Amygdala (tissue), 56 donors: ENCODE data around the gene CD109.
"Not testable (repeated sequence)": the region's sequence is repeated elsewhere in the genome, so short reads cannot be mapped to it uniquely, and the experiment has no call there.

Experiments used
- DNase-seq, 56 donors: peaks; one replicate each; lab custom pipeline; 2025; lab: John Stamatoyannopoulos, UW

Gene CD109

DNA sequence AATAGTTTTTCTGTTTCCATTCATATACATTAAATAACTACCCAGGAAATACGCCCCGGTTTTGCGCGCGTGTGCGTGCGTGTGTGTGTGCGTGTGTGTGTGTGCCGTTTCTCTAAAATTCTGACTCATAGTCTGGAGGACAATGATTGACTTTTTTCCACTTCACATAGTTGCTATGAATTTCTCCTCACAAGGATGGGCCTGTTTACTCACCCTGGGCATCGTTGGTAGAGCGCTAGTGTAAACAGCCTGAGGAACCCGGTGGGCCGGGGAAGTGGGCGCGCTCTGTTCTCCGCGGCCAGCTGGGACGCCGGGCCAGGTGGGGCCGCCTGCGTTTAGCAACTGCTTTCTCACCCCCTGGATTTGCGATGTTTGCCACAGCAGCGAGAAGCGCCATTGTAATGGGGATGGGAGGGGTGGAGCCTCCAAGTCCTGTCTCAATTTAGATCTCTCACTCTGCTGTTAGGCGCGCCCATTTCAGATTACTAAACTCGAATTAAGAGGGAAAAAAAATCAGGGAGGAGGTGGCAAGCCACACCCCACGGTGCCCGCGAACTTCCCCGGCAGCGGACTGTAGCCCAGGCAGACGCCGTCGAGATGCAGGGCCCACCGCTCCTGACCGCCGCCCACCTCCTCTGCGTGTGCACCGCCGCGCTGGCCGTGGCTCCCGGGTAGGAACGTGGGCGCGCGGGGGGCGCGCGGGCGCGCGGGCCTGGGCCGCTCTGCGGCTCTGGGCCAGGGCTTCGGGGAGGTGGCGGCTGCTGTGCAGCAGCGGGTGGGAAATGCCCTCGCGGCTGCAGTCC is at the start of gene CD109:
Gene CD109 (plus strand): TSS at position 585 of the 803 bp plus-strand sequence. CDS start 13 bp downstream, at position 598.
- DNase-seq: peak in 24 of 56 donors; percentile 3 to 62 (median 26)

DNA sequence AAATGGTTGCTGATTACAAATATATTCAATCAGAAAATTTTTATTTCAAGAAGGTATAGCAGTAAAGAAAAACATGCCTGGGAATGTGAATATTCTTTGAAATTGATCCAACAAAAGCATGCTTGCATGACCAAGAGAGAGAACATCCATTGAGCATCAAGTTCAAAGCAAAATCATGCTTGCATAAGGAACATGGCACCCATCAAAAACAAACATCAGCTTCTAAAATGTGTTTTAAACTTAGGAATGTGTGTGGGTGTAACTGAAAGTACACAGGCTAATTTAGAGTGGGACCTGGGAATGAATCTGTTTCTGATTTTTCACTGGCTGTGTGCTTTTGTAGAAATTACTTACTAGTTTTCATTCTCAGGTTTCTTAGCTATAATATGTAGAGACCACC is 47.8 kb upstream of the CD109 start:
- no peak for DNase-seq

DNA sequence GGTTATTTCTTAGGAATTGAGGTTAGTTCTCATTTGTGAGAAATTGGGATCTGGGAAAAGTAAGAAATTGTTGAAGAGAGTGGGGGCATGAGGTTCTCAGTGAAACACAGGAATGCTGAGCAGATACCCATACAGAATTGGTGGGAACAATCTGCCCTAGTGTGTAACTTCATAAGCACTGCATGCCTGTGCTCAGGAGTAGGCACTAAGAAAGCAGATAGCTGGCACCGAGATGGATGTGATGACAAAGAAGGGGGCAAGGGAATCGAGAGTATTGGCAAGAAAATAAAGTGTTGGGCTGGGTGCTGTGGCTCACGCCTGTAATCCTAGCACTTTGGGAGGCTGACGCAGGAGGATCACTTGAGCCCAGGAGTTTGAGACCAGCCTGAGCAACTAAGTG is 46.2 kb upstream of the CD109 start:
- DNase-seq: no peak

DNA sequence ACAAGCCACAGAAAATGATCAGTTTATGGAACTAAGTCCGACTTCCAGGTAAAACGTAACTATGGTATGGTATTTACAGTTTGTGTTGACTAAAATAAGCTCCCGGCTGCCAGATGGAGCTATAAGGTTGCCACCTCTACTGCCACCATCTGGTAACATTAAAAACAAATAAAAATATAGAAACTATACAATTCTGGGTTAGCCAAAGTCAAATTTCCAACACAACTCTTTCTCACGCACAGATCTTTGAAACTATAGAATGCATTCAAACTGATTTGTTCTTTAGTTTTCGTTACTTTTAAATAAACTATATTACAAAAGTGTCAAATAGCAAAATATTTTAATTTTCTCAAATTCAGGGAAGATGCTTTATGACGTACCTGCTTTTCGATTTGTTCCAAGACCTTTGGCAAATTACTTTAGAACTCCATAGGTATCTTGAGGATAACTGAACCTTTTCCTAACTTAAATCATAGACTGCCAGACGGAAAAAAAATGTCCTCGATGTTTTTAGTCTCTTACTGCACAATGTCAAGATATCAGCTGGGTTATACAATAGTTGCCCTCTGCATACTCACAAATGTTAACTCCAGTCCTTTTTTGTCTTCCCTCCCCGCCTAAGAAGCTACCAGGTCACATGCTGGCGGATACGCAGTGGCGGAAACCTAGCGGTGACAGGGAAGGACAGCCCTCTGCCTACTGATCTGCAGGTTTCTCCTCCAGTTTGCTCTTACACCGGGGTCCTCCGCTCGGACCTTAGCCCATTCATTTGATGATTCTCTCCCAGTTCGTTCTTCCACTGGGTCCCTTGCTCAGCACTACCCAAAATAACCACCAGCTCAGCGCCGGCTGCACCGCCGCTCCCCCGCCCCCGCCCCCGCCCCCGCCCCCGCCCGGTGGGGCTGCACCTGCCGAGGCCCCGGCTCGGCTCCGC is 43.1 kb upstream of the CD109 start:
- peak in 48 of 56 donors; percentile 6 to 70 (median 46) for DNase-seq

DNA sequence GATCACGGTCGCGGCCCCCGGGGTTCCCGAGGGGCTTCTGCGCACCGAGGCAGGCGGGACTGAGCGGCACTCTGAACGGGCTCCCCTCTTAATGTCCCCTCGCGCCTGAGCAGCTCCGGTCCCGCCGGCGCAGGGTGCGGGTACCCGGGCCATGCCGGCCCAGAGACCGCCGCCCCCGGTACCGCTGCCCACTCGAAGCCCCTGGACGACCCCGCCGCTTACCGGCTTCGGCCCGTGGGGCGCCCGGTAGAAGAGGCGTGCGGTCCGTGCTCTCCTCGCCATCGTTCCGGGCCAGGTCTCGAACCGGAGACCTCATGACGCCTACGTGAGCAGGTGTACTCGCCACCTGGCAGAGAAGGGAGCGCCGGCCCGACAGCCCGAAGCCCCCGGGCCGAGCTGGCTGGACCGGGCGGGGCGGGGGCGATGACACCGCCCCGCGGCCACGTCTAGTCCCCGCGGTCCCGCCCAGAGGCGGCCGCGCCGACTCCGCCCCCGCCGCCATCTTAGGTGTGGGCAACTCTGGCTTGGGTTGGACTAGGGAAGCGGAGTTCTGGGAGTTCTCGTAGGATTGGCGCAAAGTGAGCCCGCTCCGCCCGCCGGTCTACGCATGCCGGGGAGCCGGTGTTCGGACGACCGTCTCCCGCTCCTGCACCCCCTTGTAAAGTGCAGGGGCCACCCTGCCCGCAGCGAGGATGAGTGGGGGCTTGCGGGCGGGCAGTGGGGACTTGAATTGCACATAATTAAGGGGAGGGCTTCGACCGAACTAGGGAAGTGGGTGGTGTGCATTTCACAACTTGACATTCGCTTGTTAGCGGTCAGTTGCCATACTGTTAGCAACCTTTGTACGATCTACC is 42.2 kb upstream of the CD109 start, which contains the start of gene SLC17A5:
Gene SLC17A5 (minus strand): TSS at position 422 of the 854 bp plus-strand sequence. CDS start 106 bp downstream, at position 316.
- DNase-seq: peak; percentile 27 to 95 (median 86)

DNA sequence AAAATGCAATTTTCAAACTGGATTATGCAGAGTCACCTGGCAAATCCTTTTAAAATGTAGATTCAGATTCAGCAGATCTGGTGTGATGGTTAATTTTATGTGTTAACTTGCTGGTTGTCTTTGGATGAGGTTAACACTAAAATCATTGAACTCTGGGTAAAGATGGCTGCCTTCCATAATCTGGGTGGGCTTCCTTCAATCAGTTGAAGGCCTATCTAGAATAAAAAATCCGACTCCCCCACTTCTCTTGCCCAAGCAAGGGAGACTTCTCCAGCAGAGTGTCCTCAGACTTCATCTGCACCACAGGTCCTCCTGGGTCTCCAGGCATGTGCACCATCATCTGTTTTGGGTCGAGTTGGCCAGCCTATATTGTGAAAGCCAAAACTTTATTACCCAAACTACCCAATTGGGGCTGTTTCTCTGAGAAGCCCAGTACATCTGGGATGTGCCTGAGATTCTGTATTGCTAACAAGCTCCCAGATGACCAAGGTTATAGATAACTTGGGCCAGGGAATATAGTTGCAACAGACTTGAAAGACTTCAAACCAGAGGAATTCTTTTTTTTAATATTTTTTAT is 40.6 kb upstream of the CD109 start:
- no peak for DNase-seq

DNA sequence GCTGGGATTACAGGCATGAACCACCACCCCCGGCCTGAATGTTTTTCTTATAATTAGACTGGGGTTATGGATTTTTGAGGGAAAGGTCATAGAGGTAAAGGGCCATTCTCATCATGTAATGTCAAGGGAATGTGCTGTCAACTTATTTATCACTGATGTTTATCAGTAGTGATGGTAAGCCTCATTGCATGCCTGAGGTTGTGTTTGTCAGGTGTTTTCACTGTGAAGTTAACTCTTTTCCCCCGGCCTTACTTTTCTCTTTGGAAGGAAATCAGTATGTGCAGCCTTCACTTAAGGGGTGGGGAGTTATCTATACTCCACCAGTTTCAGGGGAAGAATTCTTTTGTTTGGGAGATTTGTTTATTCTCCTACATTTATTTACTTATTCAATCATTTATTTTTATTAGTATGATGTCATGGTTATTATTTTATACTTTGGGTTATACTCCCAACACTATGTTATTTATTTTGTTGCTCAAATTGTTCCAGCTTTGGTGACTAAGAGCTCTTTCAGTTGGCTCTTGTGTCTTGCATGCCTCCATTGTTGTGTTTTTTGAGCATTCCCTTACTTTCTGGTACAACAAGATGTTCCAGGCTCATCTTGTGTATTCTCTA is 39.4 kb upstream of the CD109 start:
- no peak for DNase-seq

DNA sequence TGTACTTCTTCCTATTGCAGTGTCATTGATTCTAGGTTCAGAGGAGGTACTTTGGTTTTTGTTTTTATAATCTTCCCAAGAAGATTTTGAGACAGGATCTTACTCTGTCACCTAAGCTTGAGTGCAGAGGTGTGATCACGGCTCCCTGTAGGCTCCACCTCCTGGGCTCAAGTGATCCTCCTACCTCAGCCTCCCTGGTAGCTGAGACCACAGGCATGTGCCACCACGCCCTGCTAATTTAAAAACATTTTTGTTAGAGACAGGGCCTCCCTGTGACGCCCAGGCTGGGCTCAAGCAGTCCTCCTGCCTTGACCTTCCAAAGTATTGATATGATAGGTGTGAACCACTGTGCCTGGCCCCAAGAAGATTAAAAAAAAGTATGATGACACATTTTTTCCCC is 38.8 kb upstream of the CD109 start:
- DNase-seq: no peak

DNA sequence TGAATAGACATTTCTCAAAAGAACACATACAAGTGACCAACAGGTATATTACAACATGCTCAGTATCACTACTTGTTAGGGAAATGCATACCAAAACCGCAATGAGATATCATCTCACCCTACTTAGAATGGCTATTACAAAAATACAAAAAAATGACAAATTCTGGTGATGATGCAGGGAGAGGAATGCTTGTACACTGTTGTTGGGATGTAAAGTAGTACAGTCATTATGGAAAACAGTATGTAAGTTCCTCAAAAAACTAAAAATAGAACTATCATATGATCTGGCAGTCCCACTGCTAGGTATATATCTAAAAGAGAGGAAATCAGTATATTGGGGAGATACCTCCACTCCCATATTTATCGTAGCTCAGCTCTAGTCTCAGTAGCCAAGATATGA is 31.3 kb upstream of the CD109 start:
- no peak for DNase-seq

DNA sequence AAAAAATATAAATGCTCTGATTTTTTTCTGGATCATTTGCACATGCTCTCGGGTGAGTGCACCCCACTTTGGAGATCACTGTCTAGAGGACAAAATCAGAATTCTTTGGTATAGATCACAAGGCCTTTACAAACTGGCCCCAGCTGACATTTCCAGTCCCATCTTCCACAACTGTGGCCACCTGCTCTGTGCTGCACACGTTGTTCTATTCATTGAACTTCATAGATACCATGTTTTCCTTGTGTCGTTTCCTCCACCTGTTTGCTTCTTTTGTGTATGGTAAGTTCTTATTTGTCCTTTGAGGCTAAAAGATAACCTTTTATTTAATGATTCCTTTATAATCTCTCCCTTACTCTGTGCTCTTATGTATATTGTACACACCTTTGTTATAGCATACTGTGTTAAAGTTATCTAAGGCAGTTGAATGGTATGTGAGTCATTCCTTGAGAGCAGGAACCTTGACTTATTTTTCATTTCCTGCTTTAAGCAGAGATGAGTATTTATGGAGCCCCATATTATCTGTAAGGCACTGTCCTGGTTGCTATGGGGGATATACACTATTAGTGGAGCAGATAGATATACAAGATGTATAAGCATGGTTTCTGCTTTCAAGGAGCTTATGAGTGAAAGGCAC is 30.2 kb upstream of the CD109 start:
- no peak for DNase-seq

DNA sequence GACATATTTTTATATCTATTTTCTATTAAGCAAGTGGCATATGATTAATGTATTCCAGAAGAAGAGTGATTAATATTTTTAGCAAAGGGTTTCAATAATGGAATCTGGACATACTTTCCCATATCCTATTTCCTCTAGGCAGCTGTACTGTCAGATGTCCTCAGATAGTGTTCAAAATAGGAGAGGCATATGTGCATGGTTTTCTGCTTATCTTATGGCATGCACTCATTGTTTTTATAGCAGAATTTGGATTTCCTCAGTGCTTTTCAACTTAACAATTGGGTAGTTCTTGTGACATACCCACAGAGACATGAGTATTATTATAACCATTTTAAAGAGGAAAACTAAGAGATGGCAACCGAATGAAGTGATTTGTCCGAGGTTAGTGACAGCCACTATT is 29.6 kb upstream of the CD109 start:
- no peak for DNase-seq

DNA sequence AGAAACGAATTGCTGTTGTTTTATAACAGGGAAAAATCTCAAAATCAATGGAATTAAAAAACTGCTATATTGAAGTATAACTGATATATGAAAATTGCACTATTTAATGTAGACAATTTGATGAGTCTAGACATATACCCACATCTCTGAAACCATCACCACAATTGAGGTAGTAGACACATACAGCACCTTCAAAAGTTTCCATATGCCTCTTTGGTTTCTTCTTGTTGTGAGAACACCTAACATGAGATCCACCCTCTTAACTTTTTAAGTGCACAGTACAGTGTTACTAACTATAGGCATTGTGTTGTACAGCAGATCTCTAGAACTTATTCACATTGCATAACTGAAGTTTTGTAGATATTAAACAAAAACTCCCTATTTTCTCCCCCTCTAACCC is 28.2 kb upstream of the CD109 start:
- no peak for DNase-seq

DNA sequence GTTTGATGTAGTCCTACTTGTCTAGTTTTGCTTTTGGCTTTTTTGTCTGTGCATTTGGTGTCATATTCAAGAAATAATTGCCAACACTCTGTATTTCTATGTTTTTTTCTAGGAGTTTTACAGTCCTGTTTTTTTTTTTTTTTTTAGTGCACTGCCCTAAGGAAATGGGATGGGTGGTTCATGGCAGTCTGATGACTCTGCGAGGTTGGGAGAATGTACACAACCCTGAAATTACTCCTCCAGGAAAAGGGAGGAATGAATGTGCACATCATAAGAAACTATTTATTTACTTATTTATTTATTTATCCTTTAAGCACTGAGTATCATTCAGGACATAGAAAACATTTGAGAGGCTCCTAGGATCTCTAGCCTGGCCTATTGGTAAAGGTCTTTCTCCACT is 27.0 kb upstream of the CD109 start:
- no peak for DNase-seq

DNA sequence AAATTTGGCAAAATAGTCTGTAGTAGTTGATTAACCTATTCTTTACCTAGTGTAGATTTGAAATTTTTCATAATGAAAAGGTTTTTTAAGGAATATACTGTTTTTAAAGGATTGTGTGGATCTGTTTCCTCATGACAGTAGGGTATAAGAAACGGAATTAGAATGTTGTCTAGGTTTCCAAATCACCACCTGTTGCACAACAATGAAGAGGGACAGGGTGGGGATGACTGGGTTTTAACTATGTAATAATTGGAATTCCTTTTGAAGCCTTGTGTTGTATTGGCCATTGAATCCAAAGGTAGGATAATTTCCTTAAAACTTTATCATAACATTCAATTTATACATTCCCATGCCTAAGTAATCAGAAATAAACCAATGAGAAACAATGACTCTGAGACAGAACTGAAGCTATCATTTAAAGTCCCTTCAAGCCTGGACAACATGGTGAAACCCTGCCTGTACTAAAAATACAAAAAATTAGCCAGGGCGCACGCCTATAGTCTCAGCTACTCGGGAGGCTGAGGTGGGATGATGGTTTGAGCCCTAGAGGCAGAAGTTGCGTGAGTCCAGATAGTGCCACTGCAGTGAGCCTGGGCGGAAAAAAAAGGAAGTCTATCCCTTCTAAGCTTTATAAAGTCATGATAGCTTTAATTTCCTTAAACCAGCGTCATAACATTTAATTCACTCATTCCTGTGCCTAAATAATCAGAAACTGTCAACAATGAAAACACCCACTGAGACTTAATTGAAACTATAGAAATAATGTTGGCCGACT is 23.9 kb upstream of the CD109 start:
- no peak for DNase-seq

DNA sequence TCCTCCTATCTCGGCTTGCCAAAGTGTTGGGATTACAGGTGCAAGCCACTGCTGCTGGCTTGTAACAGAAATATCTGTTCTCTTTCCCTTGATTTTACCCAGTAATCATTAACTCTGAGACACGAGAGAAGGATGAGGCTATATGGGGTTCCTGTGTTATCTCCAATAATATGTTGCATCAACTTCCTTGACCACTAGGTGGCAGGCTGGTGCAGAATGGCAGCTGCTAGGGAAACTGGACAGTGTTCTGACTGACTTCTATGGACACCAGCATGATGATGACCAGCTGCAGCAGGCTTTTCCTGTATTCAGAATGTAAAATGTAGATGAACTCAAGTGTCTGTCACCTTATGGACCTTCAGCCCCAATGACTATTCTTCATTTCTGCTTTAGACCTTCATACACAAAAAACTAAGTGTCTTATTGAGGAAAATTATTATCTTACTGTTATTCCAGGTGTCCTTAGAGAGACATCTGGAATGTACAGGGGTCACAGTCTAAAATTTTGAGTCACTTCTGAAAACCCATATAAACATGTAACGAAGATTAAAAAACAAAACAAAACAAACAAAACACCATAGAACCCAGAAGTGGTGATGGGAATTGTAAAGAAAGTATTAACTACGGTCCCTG is 20.4 kb upstream of the CD109 start:
- DNase-seq: peak in 47 of 56 donors; percentile 3 to 89 (median 40)

DNA sequence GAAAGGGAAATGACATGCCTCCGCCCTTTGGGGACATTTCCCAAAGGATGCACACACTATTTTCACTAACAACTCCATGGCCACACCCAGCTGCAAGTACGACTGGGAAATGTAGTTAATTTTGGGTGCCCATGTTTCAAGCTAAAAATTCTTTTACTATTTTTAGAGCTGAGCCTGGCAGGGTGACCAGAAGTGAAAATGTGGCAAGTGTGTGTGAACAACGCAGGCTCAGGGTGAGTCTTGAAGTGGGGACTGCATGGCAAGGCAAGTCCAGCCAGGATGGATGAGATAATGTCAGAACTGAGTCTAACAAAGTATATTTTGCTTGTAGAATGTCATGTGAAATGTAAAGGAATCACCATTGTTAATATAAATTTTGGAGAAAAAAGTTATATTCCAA is 17.0 kb upstream of the CD109 start:
- DNase-seq: no peak

DNA sequence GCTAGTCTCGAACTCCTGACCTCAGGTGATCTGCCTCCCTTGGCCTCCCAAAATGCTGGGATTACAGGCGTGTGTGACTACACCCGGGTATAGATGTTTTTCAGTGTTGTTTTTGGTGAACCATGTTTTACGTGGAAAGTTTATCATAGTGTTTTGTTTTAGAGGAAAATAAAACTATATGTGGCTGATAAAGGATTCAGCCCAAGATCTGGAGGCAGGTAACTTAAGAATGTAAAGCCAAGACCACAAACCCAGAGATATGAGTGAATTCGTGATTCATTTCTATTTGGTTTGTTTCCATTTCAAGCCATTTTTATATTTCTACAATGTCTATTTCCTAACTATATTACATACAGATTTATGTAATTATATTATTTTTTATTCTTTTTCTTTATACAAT is 16.2 kb upstream of the CD109 start:
- not testable (repeated sequence) for DNase-seq
